Thyroid gland (tissue), 4 donors: ENCODE results near the gene TMEM201. TPM values are rescaled to one million over a fixed set of nuclear protein-coding genes. Genes with fewer than 3 reads are reported as not detected.

Experiments
- DNase-seq, 2 donors: peaks; one replicate each; pipeline ENCODE4 v3.0.0-alpha.2; 2019
- H3K27ac ChIP-seq, 3 donors: fragments of 200-600 bp; sonication (generic); 1 replicate in 2 of 3; 2 replicates in 1 of 3; pipeline ENCODE4 v1.5.1; 2016 to 2019; ENCODE audit warnings: mild to moderate bottlenecking in 1 of 3, moderate library complexity in 1 of 3
- H3K27me3 ChIP-seq: fragments of 200-600 bp; sonication (generic); one replicate; pipeline ENCODE4 v1.5.1; 2019
- H3K36me3 ChIP-seq, 2 donors: fragments of 200-600 bp; sonication (generic); one replicate each; pipeline ENCODE4 v1.5.1; 2016 to 2019
- H3K4me1 ChIP-seq, 2 donors: fragments of 200-600 bp; sonication (generic); one replicate each; pipeline ENCODE4 v1.5.1; 2017 to 2019
- H3K4me3 ChIP-seq, 3 donors: fragments of 200-600 bp; sonication (generic); replicated peaks in 1 of 3; 1 replicate in 2 of 3; 2 replicates in 1 of 3; pipeline ENCODE4 v1.5.1; 2016; ENCODE audit warnings: mild to moderate bottlenecking in 1 of 3
- H3K9me3 ChIP-seq: fragments of 200-600 bp; sonication (generic); one replicate; pipeline ENCODE4 v1.5.1; 2017
- CTCF ChIP-seq, 6 experiments: fragments of 200-600 bp in 3 of 6; fragments of 450-650 bp in 3 of 6; sonication (generic) in 3 of 6; IDR thresholded peaks; one replicate each; pipeline ENCODE4 v1.5.1; 2016 to 2019; ENCODE audit warnings: antibody characterized with exemption in 6 of 6, mild to moderate bottlenecking in 2 of 6, inconsistent platforms in 1 of 6, moderate library complexity in 1 of 6
- POLR2A ChIP-seq, 2 donors: fragments of 450-650 bp; IDR thresholded peaks; one replicate each; pipeline ENCODE4 v1.6.1; 2017; ENCODE audit warnings: antibody characterized with exemption in 2 of 2, mild to moderate bottlenecking in 2 of 2, moderate library complexity in 1 of 2
- WGBS, 2 donors: methylation state at CpG; one replicate each; pipeline ENCODE4 v1.1.5; 2017; 5-methylcytosine and 5-hydroxymethylcytosine counted together
- intact Hi-C: fragments of 100-400 bp; cut with DNase I; formaldehyde crosslinking; loops from one replicate; pipeline ENCODE4 v1.15.1; 2023
- total RNA-seq, 4 donors: library from RNA; depleted of rRNA; stranded (reverse); fragments of >200 nt; gene quantifications; one replicate each; pipeline ENCODE4 v1.2.3, GENCODE V29; 2016

Gene TMEM201
- total RNA-seq, 4 donors from 2014 or later, result 3.0 to 11.3 (median 8.5) TPM

GRCh38 chr1:9630331-9631111 lies 41.8 kb downstream of the TMEM201 start:
- intact Hi-C loops, result no loop called here
- Histone ChIP-seq H3K4me3 (no peak overlapping the region), H3K27ac (no peak overlapping the region), H3K4me1 (no peaks in the 10 kb centered on the region), H3K36me3 (no peaks in the 10 kb centered on the region), H3K27me3 (no peaks in the 10 kb centered on the region), H3K9me3 (no peaks in the 10 kb centered on the region)
- DNase-seq, result no peak
- TF ChIP-seq CTCF (IDR thresholded peaks at IDR 0.05) (no peak), POLR2A (IDR thresholded peaks at IDR 0.05) (no peak)
- 73 to 81% methylated on average over 8 of the region's 8 CpGs for WGBS, 2 donors

GRCh38 chr1:9631613-9632012 lies 42.9 kb downstream of the TMEM201 start:
- no peak for TF ChIP-seq CTCF (IDR thresholded peaks at IDR 0.05)
- TF ChIP-seq POLR2A (IDR thresholded peaks at IDR 0.05), result no peak
- no peaks in the 10 kb centered on the region for H3K36me3 ChIP-seq
- no peak overlapping the region for H3K27ac ChIP-seq
- no peak overlapping the region for H3K4me3 ChIP-seq
- no peaks in the 10 kb centered on the region for H3K4me1 ChIP-seq
- WGBS, 2 donors, result 86 to 91% methylated on average over 3 of the region's 3 CpGs
- no peaks in the 10 kb centered on the region for H3K27me3 ChIP-seq
- DNase-seq, result no peak
- intact Hi-C loops, result no loop called here
- H3K9me3 ChIP-seq, result no peaks in the 10 kb centered on the region

- intact Hi-C loops, result no loop called here
- no peaks in the 10 kb centered on the region for H3K4me1 ChIP-seq
Measured at GRCh38 chr1:9633493-9633892, 44.8 kb downstream of the TMEM201 start.

GRCh38 chr1:9634582-9634981 lies 45.9 kb downstream of the TMEM201 start:
- no peaks in the 10 kb centered on the region for H3K36me3 ChIP-seq
- intact Hi-C loops, result no loop called here

More at GRCh38 chr1:9633493-9633892, 44.8 kb downstream of the TMEM201 start:
- WGBS, 2 donors, result 73 to 85% methylated on average over 6 of the region's 6 CpGs
- H3K27me3 ChIP-seq, result no peaks in the 10 kb centered on the region
- no peak overlapping the region for H3K27ac ChIP-seq
- no peaks in the 10 kb centered on the region for H3K36me3 ChIP-seq
- DNase-seq, result no peak
- no peak overlapping the region for H3K4me3 ChIP-seq
- no peaks in the 10 kb centered on the region for H3K9me3 ChIP-seq
- TF ChIP-seq CTCF (IDR thresholded peaks at IDR 0.05), result no peak
- no peak for TF ChIP-seq POLR2A (IDR thresholded peaks at IDR 0.05)

More at GRCh38 chr1:9634582-9634981, 45.9 kb downstream of the TMEM201 start:
- Histone ChIP-seq H3K9me3 (no peaks in the 10 kb centered on the region), H3K27me3 (no peaks in the 10 kb centered on the region), H3K4me1 (no peaks in the 10 kb centered on the region), H3K4me3 (no peak overlapping the region), H3K27ac (no peak overlapping the region)
- no peak for TF ChIP-seq CTCF (IDR thresholded peaks at IDR 0.05)
- no peak for TF ChIP-seq POLR2A (IDR thresholded peaks at IDR 0.05)
- 83 to 88% methylated on average over 2 of the region's 2 CpGs for WGBS, 2 donors
- DNase-seq, result no peak
